GM18526 (cell line): ENCODE measurements around the gene SFRP2.

ENCODE experiments used
- POLR2A ChIP-seq: IDR thresholded peaks from 3 replicates; pipeline ENCODE4 v1.6.1; 2011; ENCODE audit not compliant: insufficient read length; ENCODE audit errors: extremely low read depth

The SFRP2 gene

DNA sequence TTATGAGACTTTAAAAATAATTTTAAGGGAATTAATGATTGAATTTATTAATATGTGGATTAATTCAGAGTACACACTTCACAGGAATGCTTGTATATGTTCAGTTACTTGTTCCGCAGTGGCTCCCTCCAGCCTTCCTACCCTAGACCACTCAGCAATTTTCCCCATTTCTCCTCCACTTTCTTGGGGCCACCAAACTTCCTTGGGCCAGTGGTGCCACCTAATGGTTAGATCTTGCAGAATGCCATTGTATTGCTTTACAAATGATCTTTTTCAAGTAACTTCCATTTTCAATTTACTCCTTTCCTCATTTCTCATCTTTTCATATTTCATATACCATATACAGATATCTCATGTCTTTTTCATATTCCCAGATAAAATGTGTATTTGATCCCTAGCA is 25.5 kb downstream of the SFRP2 start:
- TF ChIP-seq POLR2A, result no peak

DNA sequence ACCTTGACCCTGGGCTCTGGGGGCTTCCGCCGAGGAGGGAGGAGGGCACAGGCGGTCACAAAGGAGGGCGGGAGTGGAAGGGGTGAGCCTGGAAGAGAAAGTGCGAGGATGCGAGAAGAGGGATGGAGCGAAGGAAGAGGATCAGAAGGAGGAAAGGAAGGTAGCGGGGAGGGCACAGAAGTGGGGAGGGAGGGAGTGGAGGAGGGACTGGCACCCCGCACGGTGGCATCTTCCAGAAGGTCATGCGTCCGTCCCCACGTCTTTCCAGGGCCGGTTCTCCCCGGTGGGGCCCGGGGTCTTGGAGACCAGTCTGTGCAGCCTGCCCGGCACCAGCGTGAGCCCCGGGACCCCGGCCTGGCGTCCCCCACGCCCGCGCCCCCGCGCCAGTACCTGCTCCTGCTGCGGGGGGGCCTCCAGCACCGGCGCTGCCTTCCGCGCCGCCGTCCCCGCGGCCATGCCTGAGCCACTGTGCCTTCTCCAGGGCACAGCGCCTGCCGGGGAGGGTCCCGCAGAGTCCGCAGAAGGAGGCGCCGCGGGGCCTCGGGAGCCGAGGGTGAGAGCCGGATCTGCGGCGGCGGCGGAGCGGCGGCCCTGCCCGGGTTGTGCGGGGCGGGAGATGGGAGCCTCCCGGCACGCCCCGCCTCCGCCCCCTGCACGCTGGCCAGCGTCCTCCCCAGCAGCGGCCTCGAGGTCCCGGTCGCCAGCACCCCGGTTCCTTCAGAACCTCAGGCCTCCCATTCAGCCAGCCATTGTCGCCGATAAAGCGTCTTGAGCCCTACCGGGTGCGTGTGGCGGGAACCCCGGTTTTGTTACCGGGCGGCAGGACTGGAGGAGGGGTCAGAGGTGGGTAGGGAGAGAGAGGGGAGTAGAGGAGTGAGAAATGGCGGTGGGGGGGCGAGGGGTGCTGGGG is 29.2 kb downstream of the SFRP2 start, which contains the start of gene RNF175:
TSS of gene RNF175 (minus strand) at position 618 of the 910 bp plus-strand sequence. CDS start at position 456, 162 bp downstream.
- TF ChIP-seq POLR2A, result no peak

DNA sequence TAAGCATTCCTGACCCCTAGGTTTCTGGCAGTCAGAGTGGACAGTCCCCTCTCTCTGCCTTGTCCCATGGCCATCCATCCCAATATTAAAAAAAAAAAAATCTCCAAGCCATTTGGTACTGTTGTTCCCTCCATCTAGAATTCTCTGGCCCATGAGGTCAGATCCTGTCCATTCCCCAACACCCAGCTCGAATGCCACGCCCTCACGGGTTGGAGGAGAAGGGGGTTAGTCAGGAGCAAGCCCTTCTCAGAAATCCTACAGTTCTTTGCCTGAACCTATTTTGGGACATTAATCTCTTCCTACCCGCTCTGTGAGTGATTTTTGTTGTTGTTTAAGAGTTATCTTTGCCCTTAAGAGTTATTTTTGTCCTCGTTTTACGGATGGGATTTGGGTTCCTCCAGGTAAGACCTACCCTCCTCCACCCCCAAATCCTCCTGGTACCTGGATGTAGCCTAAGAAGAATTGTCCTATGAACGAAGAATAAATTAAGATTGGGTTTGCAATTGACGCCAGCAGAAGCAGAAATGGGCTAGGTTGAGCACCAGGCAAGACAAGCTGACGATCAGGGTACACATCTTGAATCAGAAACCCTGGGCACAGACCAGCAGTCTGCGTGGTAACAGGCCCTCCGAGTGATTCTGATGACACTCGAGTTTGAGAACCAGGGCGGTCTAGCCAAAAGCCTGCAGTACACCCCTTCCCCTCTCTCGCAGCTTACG is 30.0 kb downstream of the SFRP2 start:
- no peak for TF ChIP-seq POLR2A

DNA sequence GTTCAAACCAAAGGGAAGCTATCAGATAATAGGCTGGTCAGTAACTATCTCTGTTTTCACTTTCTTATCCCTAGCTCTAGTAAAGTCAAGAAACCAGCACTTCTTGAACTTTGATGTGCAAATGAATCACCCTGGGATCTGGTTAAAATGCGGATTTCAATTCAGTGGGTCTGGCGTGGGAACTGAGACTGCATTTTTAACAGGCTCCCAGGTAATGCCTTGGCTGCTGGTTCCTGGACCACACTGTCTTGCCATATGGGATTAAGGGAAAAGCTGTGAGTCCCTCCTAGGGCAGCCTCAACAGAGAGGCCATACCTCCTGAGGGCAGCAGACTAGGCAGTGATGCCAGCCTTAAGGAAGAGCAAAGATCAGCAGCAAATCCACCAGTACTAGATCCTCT is 30.7 kb downstream of the SFRP2 start:
- no peak for TF ChIP-seq POLR2A

DNA sequence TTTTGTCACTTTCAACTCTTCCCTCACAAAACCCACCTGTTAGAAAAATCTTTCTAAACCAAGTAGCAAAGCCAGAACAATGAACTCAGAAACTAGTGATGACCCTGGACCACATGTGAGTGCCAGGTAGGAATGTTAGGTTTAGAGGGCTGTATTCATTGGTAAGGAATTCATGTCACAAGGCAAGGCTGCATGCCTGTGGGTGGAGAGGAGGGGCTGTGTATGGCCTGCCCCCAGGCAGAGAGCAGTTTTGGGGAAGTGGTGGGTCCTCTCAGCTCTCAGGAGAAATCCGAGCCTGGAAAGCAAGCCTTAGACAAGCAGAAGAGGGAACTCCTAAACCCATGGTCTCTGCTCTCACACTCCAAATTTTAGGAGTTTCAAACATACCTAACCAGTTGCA is 31.5 kb downstream of the SFRP2 start:
- no peak for TF ChIP-seq POLR2A

DNA sequence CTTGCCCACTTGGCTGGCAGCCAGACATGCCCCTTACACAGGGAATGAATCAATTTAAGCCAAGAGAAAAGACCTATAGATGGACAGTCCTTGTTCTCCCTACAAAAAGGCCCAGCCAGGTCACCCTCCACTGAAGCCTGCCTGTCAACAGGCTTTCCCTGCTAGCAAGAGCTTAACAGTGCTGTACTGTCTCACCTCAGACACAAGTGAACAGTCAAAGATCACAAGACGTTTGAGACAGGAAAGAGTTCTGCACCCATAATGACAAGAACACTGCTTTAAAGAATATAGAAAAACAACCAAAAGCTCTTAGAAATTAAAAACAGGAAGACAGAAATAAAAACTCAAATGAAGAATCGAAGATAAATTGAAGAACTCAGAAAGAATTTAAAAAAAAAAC is 33.7 kb downstream of the SFRP2 start:
- no peak for TF ChIP-seq POLR2A

DNA sequence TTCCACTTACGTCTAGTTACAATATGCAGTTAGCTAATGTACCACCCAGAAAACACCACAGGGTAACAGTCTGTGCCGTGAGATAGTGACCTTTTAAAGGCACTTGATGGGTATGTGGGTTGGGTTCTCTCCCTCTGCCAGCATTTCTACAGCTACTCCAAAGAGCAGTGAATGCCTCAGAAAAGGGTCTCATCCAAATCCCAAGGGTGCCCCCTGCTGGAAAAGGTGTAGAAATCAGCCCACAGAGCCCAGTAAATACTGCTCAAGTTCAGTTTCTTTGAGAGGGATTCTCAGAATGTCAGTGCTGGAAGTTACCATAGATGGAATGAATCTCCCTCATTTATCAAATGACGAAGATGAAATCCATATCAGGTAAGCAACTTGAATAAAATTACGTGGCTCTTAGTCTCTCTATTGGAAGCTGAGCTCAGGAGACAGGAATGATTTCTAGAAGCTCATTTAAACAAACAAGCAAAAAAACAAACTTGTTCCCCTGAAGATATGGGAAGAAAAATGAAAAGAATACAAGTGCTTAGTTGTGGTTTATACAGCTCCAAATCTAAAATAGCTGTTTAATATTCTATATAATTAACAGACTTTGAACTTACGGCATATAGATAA is 38.6 kb downstream of the SFRP2 start:
- TF ChIP-seq POLR2A, result no peak

DNA sequence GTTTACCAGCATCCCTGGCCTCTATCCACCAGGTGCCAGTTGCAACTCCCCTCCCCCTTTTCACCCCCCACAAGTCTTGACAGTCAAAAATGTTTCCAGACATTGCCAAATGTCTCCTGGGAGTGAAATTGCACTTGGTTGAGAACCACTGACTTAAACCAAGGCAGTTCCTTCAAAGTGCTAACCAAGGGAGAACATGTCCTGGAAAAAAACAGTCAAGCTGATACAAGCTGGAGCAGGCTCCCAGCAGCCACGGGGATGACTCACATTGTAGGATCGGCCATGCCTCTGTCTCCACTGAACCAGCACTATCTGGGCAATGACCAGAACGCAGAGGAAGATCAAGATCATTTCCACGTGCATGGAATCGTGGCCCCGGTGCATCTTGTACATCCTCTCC is 40.5 kb downstream of the SFRP2 start:
- TF ChIP-seq POLR2A, result no peak

DNA sequence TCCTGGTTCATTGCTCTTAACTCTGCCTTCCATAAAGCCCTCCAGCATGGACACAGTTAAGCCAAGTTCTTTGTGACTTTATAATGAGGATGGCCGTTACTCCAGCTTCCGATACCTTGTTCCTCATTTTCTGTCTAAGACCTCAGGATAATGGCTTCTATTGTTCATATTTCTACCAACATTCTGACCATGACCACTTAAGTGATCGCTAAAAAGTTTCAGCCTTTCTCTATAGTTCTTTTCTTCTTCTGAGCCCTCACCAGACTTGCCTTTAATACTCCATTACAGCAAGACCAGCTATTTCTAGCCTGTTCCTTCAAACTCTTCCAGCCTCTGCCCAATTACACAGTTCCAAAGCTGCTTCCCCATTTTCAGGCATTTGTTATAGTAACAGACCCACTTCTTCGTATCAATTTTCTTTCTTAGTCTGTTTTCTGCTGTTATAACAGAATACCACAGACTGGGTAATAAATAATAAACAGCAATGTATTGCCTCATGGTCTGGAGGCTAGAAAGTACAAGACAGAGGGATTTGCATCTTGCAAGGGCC is 41.4 kb downstream of the SFRP2 start:
- TF ChIP-seq POLR2A, result no peak

DNA sequence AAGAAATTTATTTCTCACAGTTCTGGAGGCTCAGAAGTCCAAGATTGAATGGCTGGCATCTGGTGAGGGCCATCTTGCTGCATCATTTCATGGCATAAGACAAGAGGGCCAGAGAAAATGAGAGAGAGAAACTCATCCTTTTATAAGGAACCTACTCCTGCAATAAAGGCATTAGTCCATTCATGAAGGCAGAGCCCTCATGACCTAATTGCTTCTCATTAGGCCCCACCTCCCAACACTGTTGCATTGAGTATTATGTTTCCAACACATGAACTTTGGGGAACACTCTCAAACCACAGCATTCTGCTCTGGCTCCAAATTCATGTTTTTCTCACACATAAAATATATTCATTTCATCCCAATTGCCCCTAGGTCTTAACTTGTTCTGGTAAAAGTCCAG is 43.2 kb downstream of the SFRP2 start:
- TF ChIP-seq POLR2A, result no peak

DNA sequence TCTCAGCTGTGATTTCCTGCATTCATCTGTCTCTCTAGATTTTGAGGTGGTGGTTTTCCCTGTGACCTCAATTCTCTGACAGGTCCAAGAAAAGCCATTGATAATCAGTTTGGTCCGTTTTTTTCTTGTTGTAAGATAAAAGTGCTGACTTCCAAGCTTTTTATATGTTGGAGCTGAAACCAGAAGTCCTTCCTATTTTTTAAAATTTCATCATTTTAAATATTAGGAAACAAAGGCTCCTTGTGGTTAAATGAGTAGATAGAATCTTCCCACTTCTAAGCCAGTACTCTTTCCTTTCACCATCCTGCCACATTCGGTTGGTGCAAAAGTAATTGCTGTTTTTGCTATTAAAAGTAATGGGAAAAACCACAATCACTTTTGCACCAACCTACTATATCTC is 47.3 kb downstream of the SFRP2 start:
- TF ChIP-seq POLR2A, result no peak

DNA sequence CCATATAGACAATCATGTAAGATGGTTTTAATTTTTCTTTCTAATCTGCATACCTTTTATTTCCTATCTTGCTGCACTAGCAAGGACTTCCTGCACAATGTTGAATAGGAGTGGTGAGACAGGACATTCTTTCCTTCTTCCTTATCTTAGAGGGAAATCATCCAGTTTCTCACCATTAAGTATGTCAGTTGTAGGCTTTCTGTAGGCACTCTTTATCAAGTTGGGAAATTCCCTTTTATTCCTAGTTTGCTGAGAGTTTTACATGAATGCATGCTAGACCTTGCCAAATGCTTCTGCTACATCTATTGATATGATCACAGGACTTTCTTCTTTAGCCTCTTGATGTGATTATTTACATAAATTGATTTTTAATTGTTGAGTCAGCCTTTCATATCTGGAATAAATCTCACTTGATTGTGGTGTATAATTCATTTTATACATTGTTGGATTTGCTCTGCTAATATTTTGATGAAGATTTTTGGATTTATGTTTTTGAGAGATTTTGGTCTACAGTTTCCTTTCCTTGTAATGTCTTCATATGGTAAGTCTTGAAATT is 52.9 kb downstream of the SFRP2 start:
- no peak for TF ChIP-seq POLR2A

DNA sequence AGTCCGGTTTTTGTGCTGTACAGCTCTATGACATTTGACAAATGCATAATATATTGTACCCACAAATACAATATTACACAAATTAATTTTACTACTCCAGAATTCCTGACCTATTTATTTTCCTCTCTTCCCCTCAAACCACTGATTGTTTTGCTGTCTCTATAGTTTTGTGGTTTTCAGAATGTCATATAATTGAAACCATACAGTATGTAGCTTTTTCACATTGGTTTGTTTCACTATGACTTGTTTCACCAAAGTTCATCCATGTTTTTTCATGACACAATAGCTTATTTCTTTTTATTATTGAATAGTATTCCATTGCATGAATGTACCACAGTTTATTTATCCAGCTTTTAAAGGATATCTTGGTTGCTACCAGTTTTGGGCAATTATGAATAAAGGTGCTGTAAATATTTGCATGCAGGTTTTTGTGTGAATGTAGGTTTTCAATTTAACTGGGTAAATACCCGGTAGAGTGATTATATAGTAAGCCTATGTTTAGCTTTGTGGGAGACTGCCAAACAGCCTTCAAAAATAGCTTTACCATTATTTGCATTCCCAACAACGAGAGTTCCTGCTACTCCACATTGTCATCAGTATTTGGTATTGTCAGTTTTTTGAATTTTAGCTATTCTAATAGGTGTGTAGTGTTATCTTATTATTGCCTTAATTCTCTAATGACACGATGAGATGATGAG is 55.0 kb downstream of the SFRP2 start:
- no peak for TF ChIP-seq POLR2A

DNA sequence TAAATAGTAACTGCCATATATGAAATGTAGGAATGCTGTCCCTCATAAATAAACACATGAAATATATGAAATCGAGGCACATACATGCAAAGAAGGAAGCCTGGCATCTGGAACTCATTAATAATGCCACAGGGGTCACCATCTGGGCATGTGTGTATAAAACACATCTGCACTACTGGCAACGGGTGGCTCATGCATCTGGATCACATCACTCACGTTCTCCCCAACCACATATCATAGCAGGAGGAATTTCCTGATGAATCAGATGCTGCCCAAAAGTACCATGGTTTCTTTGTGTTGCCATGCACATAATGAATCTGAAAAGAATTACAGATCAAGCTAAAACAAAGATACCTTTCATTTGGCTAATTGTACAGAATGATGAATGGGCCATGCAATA is 57.6 kb downstream of the SFRP2 start:
- TF ChIP-seq POLR2A, result no peak
